ENCODE data around the gene TBCE.

- TF ChIP-seq EZH2 (IDR thresholded peaks at IDR 0.05; ENCODE audit: insufficient read depth, poor library complexity, severe bottlenecking) (no peak), EZH2phosphoT487 (IDR thresholded peaks at IDR 0.05; ENCODE audit: insufficient read depth, low read depth) (no peak)
Measured at GRCh38 chr1:235470741-235471439, 103.7 kb downstream of the TBCE start.
